ENCODE results near the gene ANK3.

The ANK3 gene

GRCh38 chr10:60380781-60381180 is 8.9 kb downstream of the ANK3 start:
- DNase-seq (ENCODE audit: low read depth in 1 of 2, low spot score in 1 of 2), result no peak

- DNase-seq (ENCODE audit: low read depth in 1 of 2, low spot score in 1 of 2), result no peak
Measured at GRCh38 chr10:60377955-60378354, 11.7 kb downstream of the ANK3 start.

DNA sequence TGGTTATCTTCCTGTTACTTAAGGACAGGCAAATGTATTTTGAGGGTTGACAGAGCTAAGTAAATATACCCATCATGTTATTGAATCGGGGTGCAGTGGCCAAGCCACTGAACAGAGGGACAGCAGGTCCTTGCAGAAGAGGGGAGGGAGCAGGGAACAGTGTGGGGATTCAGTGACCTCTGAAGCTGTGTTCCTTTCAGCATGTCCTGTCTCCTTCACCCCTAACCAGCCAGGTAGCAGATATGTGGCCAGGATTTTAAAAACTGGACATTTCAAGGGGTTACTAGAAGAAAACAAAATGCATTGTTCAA is 12.7 kb downstream of the ANK3 start:
- no peak for DNase-seq (ENCODE audit: low read depth in 1 of 2, low spot score in 1 of 2)

DNA sequence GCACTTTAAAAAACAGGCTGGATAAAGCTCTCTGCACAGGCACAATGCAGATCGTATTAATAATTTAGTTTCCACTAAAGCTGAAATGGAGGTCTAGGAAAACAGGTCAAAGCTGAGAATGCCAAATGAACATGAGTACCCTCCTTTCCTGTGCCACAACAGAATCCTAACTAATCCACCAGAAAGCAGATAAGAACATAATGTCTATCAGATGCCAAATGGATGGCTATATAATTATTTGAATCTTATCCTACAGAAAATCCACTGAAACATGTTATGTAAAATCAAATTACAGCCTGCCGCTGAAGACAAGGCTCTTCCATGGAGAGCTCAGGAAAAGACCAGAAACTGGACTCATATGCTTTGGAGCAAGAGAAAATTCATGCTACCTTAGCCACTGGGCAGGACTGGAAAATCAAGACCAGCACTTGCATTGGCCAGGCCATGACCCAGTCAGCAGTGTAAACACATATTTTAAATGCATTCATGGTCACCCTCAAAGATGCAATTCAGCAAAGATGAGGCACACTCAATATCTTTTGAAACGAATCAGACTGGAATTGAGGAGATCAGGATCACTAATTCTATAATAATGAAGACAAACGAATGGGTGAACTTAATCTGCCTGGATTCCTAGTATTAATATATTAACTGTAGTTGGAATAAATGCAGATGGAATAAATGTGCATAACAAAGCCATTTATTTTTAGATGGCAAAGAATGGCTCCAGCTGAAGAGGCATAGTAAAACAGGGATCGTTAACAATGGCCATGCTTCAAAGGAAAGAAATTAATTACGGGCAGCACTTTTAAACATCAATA is 13.2 kb downstream of the ANK3 start:
- DNase-seq (ENCODE audit: low read depth in 1 of 2, low spot score in 1 of 2), result no peak

GRCh38 chr10:60375293-60376004 is 14.2 kb downstream of the ANK3 start:
- DNase-seq (ENCODE audit: low read depth in 1 of 2, low spot score in 1 of 2), result no peak

DNA sequence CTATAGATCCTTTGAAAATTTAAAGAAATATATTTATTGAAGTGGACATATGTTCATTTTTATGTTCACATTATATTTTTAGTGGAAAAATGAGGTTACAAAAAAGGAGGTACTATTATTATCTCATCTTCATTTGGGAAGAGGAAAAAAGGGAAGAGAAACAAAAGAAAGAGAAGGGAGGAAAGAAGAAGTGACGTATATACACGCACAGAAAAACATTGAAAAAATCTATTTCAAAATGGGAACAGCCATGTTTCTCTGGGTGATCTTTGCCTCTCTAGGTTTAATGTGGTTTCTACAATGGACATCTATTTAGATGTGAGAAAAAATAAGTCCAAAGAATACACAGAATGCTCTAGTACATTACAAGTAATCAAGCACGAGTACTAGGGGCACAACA is 14.8 kb downstream of the ANK3 start:
- no peak for DNase-seq (ENCODE audit: low read depth in 1 of 2, low spot score in 1 of 2)

DNA sequence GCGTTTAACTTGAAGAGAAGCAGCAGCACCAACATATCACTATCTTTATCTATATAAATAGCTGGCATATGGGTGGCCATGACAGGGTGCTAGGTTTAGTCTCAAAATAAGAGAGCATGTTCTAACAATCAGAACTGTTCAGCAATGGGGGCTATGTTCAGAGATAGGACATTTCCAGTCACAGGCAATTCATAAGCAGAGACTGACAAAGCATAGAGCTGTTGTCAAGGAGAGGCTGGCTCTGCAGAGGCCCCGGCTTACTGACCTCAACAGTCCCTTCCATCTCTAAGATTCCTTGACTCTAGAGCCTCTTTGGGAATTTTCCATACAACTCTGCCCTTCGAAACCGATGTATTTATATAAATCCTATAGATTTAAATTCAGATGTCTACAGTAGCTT is 17.2 kb downstream of the ANK3 start:
- no peak for DNase-seq (ENCODE audit: low read depth in 1 of 2, low spot score in 1 of 2)

DNA sequence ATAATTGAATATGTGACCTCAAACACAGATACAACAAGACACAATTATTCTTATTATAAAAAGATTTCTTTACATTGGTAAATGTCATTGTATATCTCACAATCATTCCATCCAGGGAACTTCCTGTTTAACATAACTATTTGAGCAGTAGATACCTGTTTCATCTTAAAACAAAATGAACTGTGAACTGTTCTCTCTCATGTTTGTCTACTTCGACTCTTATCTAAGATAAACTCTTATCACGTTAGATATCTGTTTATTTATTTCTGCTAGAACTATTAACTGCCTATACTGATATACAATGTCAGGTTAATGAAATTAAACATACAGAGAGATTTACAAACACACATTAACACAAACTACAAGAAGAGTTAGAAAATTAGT is 20.1 kb downstream of the ANK3 start:
- DNase-seq (ENCODE audit: low read depth in 1 of 2, low spot score in 1 of 2), result no peak

GRCh38 chr10:60368875-60369546 is 20.7 kb downstream of the ANK3 start:
- no peak for DNase-seq (ENCODE audit: low read depth in 1 of 2, low spot score in 1 of 2)

- no peak for DNase-seq (ENCODE audit: low read depth in 1 of 2, low spot score in 1 of 2)
Measured at GRCh38 chr10:60367901-60368300, 21.8 kb downstream of the ANK3 start.

DNA sequence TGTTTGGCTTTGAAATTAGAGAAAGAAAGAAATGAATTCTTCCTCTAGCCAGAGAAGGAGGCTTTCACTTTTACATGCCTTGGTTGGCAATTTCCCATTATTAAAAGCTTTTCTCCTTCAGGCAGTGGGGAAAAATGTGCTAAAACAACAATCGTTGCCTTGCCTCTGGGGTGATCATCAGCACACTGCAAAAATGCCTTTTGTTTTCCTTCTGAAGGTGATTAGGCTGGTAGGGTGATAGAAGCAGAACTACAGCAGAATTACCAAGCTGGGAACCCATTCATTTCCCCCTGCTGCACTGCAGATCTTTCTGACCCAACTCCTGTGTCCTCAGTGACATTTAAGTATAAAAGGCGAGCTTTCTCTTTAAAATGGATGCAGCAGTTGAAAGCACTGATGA is 22.2 kb downstream of the ANK3 start:
- DNase-seq (ENCODE audit: low read depth in 1 of 2, low spot score in 1 of 2), result no peak

- DNase-seq (ENCODE audit: low read depth in 1 of 2, low spot score in 1 of 2), result no peak
Measured at GRCh38 chr10:60367024-60367423, 22.7 kb downstream of the ANK3 start.

- DNase-seq (ENCODE audit: low read depth in 1 of 2, low spot score in 1 of 2), result no peak
Measured at GRCh38 chr10:60363187-60363586, 26.5 kb downstream of the ANK3 start.

- DNase-seq (ENCODE audit: low read depth in 1 of 2, low spot score in 1 of 2), result no peak
Measured at GRCh38 chr10:60362461-60362860, 27.2 kb downstream of the ANK3 start.

DNA sequence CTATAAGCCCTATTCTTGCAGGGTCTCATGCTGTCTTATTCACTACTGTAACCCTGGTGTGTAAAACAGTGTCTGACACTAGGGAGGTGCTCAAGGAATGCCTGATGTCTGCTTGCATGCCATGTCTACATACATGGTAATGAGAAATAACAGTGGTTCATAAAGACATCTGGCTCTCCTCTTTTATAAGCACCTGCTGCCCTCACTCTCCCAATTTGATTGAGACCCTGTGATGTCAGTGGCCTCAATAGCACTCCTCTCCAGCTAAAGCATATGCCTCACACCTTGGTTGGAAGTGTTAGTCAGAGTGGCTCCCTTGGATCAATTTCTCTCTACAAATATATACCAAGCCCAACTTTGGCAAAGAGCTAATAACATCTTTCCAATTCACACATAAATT is 30.6 kb downstream of the ANK3 start:
- DNase-seq (ENCODE audit: low read depth in 1 of 2, low spot score in 1 of 2), result no peak

GRCh38 chr10:60358282-60358681 is 31.4 kb downstream of the ANK3 start:
- no peak for DNase-seq (ENCODE audit: low read depth in 1 of 2, low spot score in 1 of 2)

GRCh38 chr10:60353519-60354258 is 36.0 kb downstream of the ANK3 start:
- no peak for DNase-seq (ENCODE audit: low read depth in 1 of 2, low spot score in 1 of 2)

DNA sequence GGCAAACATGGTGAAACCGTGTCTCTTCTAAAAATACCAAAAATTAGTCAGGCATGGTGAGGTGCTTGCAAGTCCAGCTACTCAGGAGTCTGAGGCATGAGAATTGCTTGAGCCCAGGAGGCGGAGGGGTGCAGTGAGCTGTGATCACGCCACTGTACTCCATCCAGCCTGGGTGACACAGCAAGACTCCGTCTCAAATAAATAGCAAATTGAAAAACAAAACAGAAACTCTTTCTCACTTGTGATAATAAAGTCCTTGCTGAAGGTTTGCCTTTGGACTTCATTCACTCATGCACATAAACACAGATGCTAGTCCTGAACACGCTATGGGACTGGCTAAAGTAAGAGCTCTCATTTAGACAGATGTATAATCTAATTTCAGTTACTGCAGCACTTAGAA is 37.6 kb downstream of the ANK3 start:
- no peak for DNase-seq (ENCODE audit: low read depth in 1 of 2, low spot score in 1 of 2)

DNA sequence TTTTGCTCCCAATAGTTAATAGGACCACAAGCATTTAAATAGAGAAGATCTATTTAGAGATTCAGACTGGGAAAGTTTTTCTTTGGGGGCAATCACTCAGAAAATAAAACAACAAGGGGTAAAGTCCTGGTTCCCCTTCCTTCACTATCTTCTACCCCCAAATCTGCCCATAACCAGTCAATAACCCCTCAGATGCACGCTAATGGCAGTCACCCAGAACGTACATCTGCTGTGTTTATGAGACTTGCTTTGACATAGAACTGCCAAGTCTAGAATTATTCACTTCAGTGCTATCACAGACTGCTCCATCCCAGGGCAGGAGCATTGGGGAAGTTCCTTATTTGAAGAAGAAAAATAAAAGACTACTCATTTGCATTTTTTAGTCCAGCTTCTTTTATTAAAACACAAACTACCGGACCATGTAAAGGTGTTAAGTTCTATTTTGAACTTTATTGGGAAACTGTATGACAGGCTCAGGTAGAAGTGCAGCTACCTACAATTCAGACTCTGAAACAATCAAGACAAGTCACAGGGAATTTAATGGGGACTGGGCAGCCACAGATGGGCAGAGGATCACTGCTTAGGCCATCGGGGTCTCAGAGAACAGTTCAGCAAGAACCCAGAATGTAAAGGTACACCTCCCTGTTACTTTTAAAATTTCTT is 38.4 kb downstream of the ANK3 start:
- DNase-seq (ENCODE audit: low read depth in 1 of 2, low spot score in 1 of 2), result no peak

DNA sequence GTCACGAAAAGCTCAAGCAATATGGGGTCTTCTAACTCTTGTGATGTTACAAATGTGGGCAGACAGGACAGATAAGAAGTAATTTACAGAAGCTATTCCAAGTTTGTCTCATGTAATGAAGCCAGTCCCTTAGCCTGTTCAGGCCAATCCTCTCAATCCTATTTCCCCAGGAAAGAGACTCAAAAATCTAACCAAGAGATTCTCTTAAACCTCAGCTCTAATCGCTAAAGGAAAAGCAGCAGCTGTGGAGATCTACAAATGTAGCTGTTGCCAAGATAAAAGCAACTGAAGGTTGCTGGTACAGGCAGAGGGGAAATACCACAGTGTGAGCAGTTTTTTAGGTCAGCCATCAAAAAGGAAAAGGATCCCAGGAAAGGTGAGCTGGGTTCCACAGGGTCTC is 39.3 kb downstream of the ANK3 start:
- DNase-seq (ENCODE audit: low read depth in 1 of 2, low spot score in 1 of 2), result no peak

- DNase-seq (ENCODE audit: low read depth in 1 of 2, low spot score in 1 of 2), result no peak
Measured at GRCh38 chr10:60349426-60349825, 40.2 kb downstream of the ANK3 start.
